ENCODE results near the gene ENTPD7.
A peak's percentile ranks its signal among the peaks of the same experiment; 100 is the strongest.

The ENTPD7 gene, protein sequence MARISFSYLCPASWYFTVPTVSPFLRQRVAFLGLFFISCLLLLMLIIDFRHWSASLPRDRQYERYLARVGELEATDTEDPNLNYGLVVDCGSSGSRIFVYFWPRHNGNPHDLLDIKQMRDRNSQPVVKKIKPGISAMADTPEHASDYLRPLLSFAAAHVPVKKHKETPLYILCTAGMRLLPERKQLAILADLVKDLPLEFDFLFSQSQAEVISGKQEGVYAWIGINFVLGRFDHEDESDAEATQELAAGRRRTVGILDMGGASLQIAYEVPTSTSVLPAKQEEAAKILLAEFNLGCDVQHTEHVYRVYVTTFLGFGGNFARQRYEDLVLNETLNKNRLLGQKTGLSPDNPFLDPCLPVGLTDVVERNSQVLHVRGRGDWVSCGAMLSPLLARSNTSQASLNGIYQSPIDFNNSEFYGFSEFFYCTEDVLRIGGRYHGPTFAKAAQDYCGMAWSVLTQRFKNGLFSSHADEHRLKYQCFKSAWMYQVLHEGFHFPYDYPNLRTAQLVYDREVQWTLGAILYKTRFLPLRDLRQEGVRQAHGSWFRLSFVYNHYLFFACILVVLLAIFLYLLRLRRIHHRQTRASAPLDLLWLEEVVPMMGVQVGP

DNA sequence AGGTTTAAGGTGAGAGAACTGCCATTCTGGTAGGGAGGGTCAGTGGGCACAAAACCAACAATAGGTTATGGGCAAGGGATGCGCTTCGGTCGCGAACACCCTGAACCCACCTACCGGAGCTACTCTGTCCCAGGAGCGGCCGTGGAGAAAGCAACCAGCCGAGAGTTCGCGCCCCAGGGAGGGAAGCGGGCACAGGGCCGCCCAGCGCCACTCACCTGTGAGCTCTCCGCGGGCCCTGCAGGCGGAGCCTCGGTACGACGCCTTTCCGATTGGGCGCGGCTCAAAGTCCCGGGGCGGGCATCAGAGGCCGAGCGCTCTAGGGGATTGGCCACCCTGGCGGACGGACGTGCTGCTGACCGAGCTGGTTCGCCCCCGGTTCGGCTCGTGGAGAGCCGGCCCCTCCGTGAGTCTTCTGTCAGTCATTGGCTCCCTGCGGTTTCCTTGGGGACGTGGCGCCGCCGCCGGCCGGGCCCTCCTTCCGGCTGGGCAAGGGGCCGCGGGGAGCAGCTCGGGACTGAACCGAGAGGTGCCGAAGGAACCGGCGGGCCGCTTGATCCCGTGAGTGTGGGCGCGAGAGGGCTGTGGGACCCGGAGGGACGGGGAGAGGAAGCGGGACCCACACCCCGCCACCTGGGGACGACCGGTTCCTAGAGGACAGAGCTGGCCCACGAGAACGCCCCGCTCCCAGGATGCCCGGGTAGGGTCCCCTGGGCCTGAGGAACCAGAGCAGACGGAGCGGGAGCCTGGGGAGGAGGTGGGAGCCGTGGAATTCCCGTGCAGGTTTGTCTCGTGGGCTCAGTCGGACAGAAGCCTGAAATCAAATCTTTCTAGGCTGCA is at the start of gene ENTPD7:
Gene ENTPD7, plus strand, starts transcription at position 479 of the 837 bp plus-strand sequence. CDS start 448 bp downstream, outside the sequence.
- CTCF ChIA-PET = interaction anchor here (0.7 kb wide), 1 partner anchor 41 kb away, joined by 3 read pairs; no protein-coding TSS in a partner anchor
- Mint-ChIP-seq H3K4me3 (peak within 1 kb of the TSS; percentile 79), H3K27me3 (peaks cover 21% of the 10 kb centered on the region), H3K9me3 (no peaks in the 10 kb centered on the region), H3K27ac (peak within 1 kb of the TSS; percentile 17), H3K36me3 (no peaks in the 10 kb centered on the region), H3K4me1 (peaks cover 22% of the 10 kb centered on the region)
- peak; percentile 95 for DNase-seq

DNA sequence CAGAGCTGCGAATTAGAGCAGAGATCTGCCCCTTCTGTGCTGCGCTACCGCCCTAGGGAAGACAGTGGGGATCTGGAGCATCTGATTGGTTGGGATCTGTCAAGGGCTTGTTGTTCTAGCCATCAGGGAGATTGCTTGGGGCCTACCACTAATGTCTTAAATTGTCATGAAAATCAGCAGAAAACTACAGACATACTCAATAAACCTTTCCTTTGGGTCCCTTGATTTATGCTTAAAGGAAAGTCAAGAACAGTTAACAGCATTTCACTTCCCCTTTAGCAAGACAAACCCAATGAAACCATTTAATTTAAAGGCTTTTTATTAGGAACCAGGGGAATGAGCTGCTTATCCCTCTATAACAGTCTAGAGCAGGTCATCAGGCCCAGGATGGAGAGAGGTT is 49.1 kb upstream of the ENTPD7 start:
- peaks cover 20% of the 10 kb centered on the region for H3K36me3 Mint-ChIP-seq
- no peak for DNase-seq
- CTCF ChIA-PET = interaction anchor here (0.9 to 5.7 kb wide), 3 partner anchors 50 to 218 kb away, joined by 3 to 40 read pairs (median 3); no protein-coding TSS in a partner anchor
- H3K27me3 Mint-ChIP-seq = no peaks in the 10 kb centered on the region
- no peak overlapping the region for H3K27ac Mint-ChIP-seq
- no peak overlapping the region for H3K4me3 Mint-ChIP-seq
- H3K9me3 Mint-ChIP-seq = no peaks in the 10 kb centered on the region
- H3K4me1 Mint-ChIP-seq = peaks cover 9% of the 10 kb centered on the region

- no peak for DNase-seq
- Mint-ChIP-seq H3K9me3 (no peaks in the 10 kb centered on the region), H3K27me3 (no peaks in the 10 kb centered on the region), H3K4me3 (no peak overlapping the region), H3K27ac (no peak overlapping the region), H3K36me3 (peaks cover 28% of the 10 kb centered on the region), H3K4me1 (peaks cover 18% of the 10 kb centered on the region)
- CTCF ChIA-PET = interaction anchor here (0.6 to 5.7 kb wide), 7 partner anchors 8 to 175 kb away, joined by 3 to 40 read pairs (median 9); partner anchors contain the start of gene SLC25A28
These were observed 48.0 kb upstream of the ENTPD7 start for GRCh38 chr10:99611326-99611725.

- peak; percentile 34 for DNase-seq
- Mint-ChIP-seq H3K4me1 (peaks cover 27% of the 10 kb centered on the region), H3K4me3 (no peak overlapping the region), H3K27me3 (no peaks in the 10 kb centered on the region), H3K27ac (no peak overlapping the region), H3K36me3 (peaks cover 31% of the 10 kb centered on the region), H3K9me3 (no peaks in the 10 kb centered on the region)
- CTCF ChIA-PET = interaction anchor here (0.6 to 5.7 kb wide), 18 partner anchors 7 to 384 kb away, joined by 3 to 40 read pairs (median 3); partner anchors contain the start of gene SLC25A28
These were observed 47.0 kb upstream of the ENTPD7 start for GRCh38 chr10:99612167-99612831.

- H3K4me1 Mint-ChIP-seq = peaks cover 46% of the 10 kb centered on the region
- peaks cover 32% of the 10 kb centered on the region for H3K36me3 Mint-ChIP-seq
- DNase-seq = no peak
- no peaks in the 10 kb centered on the region for H3K27me3 Mint-ChIP-seq
- no peak overlapping the region for H3K4me3 Mint-ChIP-seq
- no peak overlapping the region for H3K27ac Mint-ChIP-seq
- CTCF ChIA-PET = interaction anchor here (1.5 to 2.7 kb wide), 4 partner anchors 10 to 180 kb away, joined by 4 to 9 read pairs (median 6); no protein-coding TSS in a partner anchor
- H3K9me3 Mint-ChIP-seq = no peaks in the 10 kb centered on the region
These were observed 43.9 kb upstream of the ENTPD7 start for GRCh38 chr10:99615426-99615825.

DNA sequence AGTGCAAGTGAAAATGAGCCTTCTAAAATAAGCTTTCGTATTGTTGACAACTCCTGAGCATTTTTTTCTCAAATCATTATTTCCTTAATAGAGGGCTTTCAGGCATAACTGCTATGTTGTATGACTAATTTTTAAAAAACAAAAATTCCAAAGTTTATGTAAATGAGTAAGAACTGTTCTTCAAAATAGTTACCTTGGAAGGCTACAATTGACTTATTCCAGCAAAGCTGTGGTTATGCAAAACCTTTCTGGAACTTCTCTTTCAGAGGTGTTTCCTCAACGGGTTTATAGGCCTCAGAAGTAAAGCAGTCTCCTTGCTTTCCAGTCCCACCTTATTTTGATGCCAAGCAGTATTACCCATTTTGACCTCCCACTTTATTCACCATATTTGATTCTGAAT is 41.6 kb upstream of the ENTPD7 start:
- H3K9me3 Mint-ChIP-seq = no peaks in the 10 kb centered on the region

DNA sequence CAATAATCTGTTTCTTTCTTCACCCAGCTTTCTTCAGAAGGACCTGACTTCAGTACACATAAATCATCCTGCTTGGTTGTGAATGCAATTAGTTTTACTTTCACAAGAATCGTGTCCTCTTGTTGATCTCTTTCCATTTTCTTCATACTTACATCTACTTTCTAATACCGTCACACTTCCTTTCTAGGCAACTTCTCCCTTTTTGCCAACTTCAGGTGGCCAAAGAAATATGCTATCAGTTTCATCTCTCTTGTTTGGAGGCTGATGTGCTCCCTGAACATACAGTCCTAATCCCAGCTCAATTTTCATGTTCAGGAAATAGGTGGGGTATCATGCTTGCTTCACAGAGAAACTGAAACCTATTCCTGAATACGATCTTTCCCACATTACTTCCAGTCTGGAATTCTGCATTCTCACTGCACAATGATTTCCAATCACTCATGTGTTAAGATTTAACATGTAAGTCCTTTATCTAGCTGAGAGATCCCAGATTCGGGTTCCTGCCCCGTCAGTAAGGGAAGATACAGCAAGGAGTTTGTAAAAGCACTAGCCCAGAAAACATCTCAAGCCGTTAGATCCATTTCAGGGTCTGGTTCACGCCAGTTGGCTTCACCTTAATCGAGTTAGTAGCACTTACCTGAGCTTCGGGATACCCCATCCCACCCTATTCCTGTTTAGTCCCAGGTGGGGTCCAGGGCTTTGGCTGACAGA is 40.1 kb upstream of the ENTPD7 start:
- CTCF ChIA-PET = interaction anchor here (1.3 to 2.5 kb wide), 3 partner anchors 8 to 58 kb away, joined by 3 to 9 read pairs (median 3); no protein-coding TSS in a partner anchor
- peak; percentile 33 for DNase-seq
- peaks cover 21% of the 10 kb centered on the region for H3K36me3 Mint-ChIP-seq
- H3K27me3 Mint-ChIP-seq = peaks cover 6% of the 10 kb centered on the region
- H3K4me1 Mint-ChIP-seq = peaks cover 59% of the 10 kb centered on the region
- H3K4me3 Mint-ChIP-seq = peak overlapping the region; percentile 72
- H3K9me3 Mint-ChIP-seq = no peaks in the 10 kb centered on the region
- H3K27ac Mint-ChIP-seq = peak overlapping the region; percentile 82

More for the DNA sequence above, 41.6 kb upstream of the ENTPD7 start:
- Mint-ChIP-seq H3K27ac (peak overlapping the region; percentile 67), H3K36me3 (peaks cover 21% of the 10 kb centered on the region), H3K4me3 (peak overlapping the region; percentile 72), H3K27me3 (no peaks in the 10 kb centered on the region), H3K4me1 (peaks cover 51% of the 10 kb centered on the region)
- CTCF ChIA-PET = interaction anchor here (1.3 to 2.7 kb wide), 3 partner anchors 8 to 56 kb away, joined by 3 to 6 read pairs (median 4); no protein-coding TSS in a partner anchor
- DNase-seq = no peak

DNA sequence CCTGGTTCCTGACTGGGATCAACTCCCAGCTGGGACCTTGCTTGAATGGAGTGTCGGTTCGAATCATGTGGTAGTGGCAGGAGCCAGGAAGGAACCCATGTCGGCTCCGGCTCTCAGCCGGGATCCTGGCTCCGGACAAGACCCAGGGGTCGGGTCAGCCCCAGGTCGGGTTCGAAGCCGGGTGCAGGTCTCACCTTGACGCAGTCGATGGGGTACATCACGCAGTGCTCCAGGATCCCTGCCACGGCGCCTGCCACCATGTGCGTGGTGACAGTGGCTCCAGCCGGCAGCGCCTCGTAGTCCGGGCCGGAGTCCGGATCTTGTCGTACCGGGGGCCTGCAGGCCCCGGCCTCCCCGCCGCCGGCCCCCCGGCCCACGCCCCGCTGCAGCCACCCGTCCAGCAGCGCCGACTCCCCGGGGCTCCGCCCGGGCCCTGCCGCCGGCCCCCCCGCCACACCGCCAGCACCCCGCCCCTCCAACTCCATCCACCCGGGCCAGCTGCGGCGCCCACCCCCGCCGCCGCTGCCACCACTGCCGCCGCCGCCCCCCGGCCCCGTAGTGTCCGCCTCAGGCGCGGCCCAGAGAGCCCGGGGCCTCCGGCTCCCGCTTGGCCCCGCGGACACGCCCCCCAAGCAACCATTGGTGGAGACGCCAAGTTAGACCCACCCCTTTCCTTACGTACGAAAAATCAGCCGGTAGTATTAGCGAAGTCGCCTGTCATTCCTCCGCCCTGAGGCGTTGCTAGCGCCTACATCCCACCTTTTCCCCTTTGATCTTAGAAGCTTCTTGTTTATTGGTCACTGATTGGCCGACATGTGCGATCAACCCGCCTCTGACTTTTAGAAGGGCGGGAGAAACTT is 39.2 kb upstream of the ENTPD7 start, which contains the start of gene SLC25A28:
Gene SLC25A28, minus strand, starts transcription at position 589 of the 860 bp plus-strand sequence. Its CDS starts 104 bp downstream, at position 485.
- H3K27ac Mint-ChIP-seq = peak within 1 kb of the TSS; percentile 96
- CTCF ChIA-PET = interaction anchor here (2.5 kb wide), 1 partner anchor 8 kb away, joined by 9 read pairs; no protein-coding TSS in a partner anchor

DNA sequence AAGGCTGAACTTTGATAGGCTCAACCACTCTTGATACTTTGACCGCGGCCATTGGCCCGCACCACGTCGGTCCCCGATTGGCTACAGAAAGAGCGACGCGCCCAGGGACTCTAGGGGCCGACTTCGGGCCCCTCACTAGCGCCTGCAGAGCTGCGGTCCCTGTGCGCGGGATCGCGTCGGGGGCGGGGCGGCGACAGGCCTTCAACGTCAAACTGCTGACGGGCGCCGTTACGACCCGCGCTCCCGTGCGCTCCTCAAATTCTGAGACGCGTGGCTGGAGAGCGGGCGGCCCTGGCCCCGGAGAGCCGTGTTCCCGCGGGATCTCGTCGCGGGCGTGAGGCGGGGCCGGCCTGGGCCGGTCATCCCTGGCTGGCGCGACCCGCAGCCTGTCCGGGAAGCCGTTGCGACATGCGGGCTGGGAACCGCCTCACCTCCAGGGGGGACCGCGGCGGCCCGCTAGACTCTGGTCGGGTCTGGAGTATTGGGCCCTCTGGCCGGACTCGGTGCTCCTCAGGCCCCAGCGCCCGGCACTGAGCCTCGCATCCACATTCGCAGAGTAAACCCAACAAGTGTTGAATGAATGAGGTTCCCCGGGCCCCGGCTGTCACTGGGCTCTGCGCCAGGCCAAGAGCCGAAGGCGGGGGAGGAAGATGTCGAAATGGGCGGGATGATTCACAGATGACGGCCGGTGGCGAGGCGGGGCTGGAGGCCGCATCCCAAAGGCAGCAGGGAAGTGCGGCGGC is 38.4 kb upstream of the ENTPD7 start:
- peaks cover 52% of the 10 kb centered on the region for H3K4me1 Mint-ChIP-seq
- CTCF ChIA-PET = interaction anchor here (2.5 kb wide), 1 partner anchor 9 kb away, joined by 9 read pairs; no protein-coding TSS in a partner anchor
- peak; percentile 95 for DNase-seq
- H3K36me3 Mint-ChIP-seq = peaks cover 15% of the 10 kb centered on the region
- peak overlapping the region; percentile 96 for H3K27ac Mint-ChIP-seq
- H3K4me3 Mint-ChIP-seq = peak overlapping the region; percentile 89
- H3K27me3 Mint-ChIP-seq = peaks cover 9% of the 10 kb centered on the region
- no peaks in the 10 kb centered on the region for H3K9me3 Mint-ChIP-seq

More for the DNA sequence above, 39.2 kb upstream of the ENTPD7 start, which contains the start of gene SLC25A28:
- H3K9me3 Mint-ChIP-seq = no peaks in the 10 kb centered on the region
- H3K4me1 Mint-ChIP-seq = peaks cover 59% of the 10 kb centered on the region
- DNase-seq = peak; percentile 96
- peaks cover 21% of the 10 kb centered on the region for H3K36me3 Mint-ChIP-seq
- peak within 1 kb of the TSS; percentile 89 for H3K4me3 Mint-ChIP-seq
- H3K27me3 Mint-ChIP-seq = peaks cover 8% of the 10 kb centered on the region

- CTCF ChIA-PET = interaction anchor here (0.9 to 2.0 kb wide), 2 partner anchors 9 kb away, joined by 3 to 6 read pairs; no protein-coding TSS in a partner anchor
- peaks cover 47% of the 10 kb centered on the region for H3K4me1 Mint-ChIP-seq
- DNase-seq = no peak
These were observed 37.7 kb upstream of the ENTPD7 start for GRCh38 chr10:99621454-99622251.

More at GRCh38 chr10:99621454-99622251, 37.7 kb upstream of the ENTPD7 start:
- no peaks in the 10 kb centered on the region for H3K9me3 Mint-ChIP-seq
- peaks cover 14% of the 10 kb centered on the region for H3K27me3 Mint-ChIP-seq
- peak overlapping the region; percentile 96 for H3K27ac Mint-ChIP-seq
- H3K36me3 Mint-ChIP-seq = peaks cover 10% of the 10 kb centered on the region
- H3K4me3 Mint-ChIP-seq = peak overlapping the region; percentile 89
